HCT116 (cell line): ENCODE results near the gene SLCO4C1. TPM values are rescaled to one million over a fixed set of nuclear protein-coding genes. Genes with fewer than 3 reads are reported as not detected.

ENCODE experiments used
- ATAC-seq: fragments of 200-7000 bp; cut with Tn5 transposase; 2 replicates; pipeline ENCODE4 v1.9.1; 2020; ENCODE audit warnings: mild to moderate bottlenecking, moderate library complexity
- BruUV-seq: library from RNA; stranded (reverse); fragments of 400-500 nt; replicated peaks from 2 replicates; lab custom pipeline; 2021; lab: Mats Ljungman, UMichigan
- CTCF ChIA-PET: fragments of 300-600 bp; sonication (Branson Sonifier 250); formaldehyde crosslinking; loops from one replicate; lab custom pipeline; 2021; ENCODE audit warnings: antibody characterized with exemption; lab: Charles Lee
- POLR2A ChIA-PET: fragments of 300-600, 350-600 bp; sonication (Branson Sonifier 250); formaldehyde crosslinking; loops from one replicate; lab custom pipeline; 2021; ENCODE audit warnings: antibody characterized with exemption; lab: Charles Lee
- RAD21 ChIA-PET, 2 experiments: fragments of 300-600 bp; sonication (Branson Sonifier 250); formaldehyde crosslinking; loops; one replicate each; lab custom pipeline; 2023; ENCODE audit warnings: low total read pairs in 2 of 2; ENCODE audit not compliant: uncharacterized antibody in 2 of 2, unreplicated experiment in 2 of 2, low non-redundant PET in 1 of 2; lab: Charles Lee
- DNase-seq: peaks from one replicate; pipeline ENCODE4 v3.0.0-alpha.2; 2010; ENCODE audit warnings: low read depth, low spot score
- H2AFZ ChIP-seq: fragments of 200-600 bp; shearing (Covaris generic), sonication (generic); 2 replicates; pipeline ENCODE4 v1.6.1; 2017; ENCODE audit warnings: low read depth, mixed run types, mixed read lengths, antibody characterized with exemption, low read length; ENCODE audit not compliant: poor library complexity, severe bottlenecking
- H3K27ac ChIP-seq: 2 replicates; pipeline ENCODE4 v1.5.1; 2012; ENCODE audit warnings: low read depth, low read length
- H3K27me3 ChIP-seq: fragments of 200-600 bp; sonication (generic); 2 replicates; pipeline ENCODE4 v1.6.1; 2016; ENCODE audit warnings: mixed run types, low read length, mixed read lengths; ENCODE audit not compliant: insufficient read depth
- H3K36me3 ChIP-seq, 2 experiments: fragments of 200-500 bp in 1 of 2; fragments of 200-600 bp in 1 of 2; sonication (Bioruptor generic) in 1 of 2; sonication (generic) in 1 of 2; 2 replicates each; pipeline versions ENCODE4 v1.5.1 to v1.6.1; 2014 to 2016; ENCODE audit warnings: low read length in 2 of 2, inconsistent platforms in 1 of 2, mixed read lengths in 1 of 2, mixed run types in 1 of 2; ENCODE audit not compliant: insufficient read depth in 2 of 2, control insufficient read depth in 1 of 2
- H3K4me1 ChIP-seq, 2 experiments: fragments of 200-600 bp in 1 of 2; sonication (generic) in 1 of 2; 2 replicates each; pipeline versions ENCODE4 v1.5.1 to v1.6.1; 2012 to 2017; ENCODE audit warnings: low read length in 2 of 2, inconsistent platforms in 1 of 2, mild to moderate bottlenecking in 1 of 2, mixed read lengths in 1 of 2, mixed run types in 1 of 2, moderate library complexity in 1 of 2; ENCODE audit not compliant: insufficient read depth in 2 of 2, control insufficient read depth in 1 of 2
- H3K4me2 ChIP-seq: fragments of 200-600 bp; sonication (generic); 2 replicates; pipeline ENCODE4 v1.6.1; 2017; ENCODE audit warnings: mixed run types, low read length, mixed read lengths
- H3K4me3 ChIP-seq, 2 experiments: fragments of 200-600 bp in 1 of 2; sonication (generic) in 1 of 2; replicated peaks in 1 of 2; 2 replicates each; pipeline ENCODE4 v1.5.1; 2011 to 2016; ENCODE audit warnings: low read length in 2 of 2, control low read depth in 1 of 2, low read depth in 1 of 2, mild to moderate bottlenecking in 1 of 2, mixed read lengths in 1 of 2, mixed run types in 1 of 2
- H3K79me2 ChIP-seq: fragments of 200-600 bp; sonication (generic); 2 replicates; pipeline ENCODE4 v1.6.1; 2017; ENCODE audit warnings: mild to moderate bottlenecking, mixed run types, low read length, moderate library complexity, mixed read lengths; ENCODE audit not compliant: insufficient read depth
- H3K9ac ChIP-seq: fragments of 200-600 bp; sonication (generic); 2 replicates; pipeline ENCODE4 v1.6.1; 2016; ENCODE audit warnings: low read length, mixed read lengths
- H3K9me2 ChIP-seq: fragments of 200-600 bp; sonication (generic), shearing (Covaris generic); 2 replicates; pipeline ENCODE4 v1.6.1; 2017; ENCODE audit warnings: mixed run types, mild to moderate bottlenecking, moderate library complexity; ENCODE audit not compliant: insufficient read depth
- H3K9me3 ChIP-seq, 2 experiments: fragments of 200-500 bp in 1 of 2; fragments of 200-600 bp in 1 of 2; sonication (Bioruptor generic) in 1 of 2; sonication (generic) in 1 of 2; 2 replicates each; pipeline ENCODE4 v1.6.1; 2014 to 2017; ENCODE audit warnings: low read length in 2 of 2, mixed read lengths in 2 of 2, inconsistent platforms in 1 of 2, low read depth in 1 of 2, mild to moderate bottlenecking in 1 of 2, mixed run types in 1 of 2, moderate library complexity in 1 of 2; ENCODE audit not compliant: control insufficient read depth in 1 of 2, insufficient read depth in 1 of 2
- H4K20me1 ChIP-seq: fragments of 200-600 bp; sonication (generic), shearing (Covaris generic); 2 replicates; pipeline ENCODE4 v1.6.1; 2017; ENCODE audit warnings: mixed run types, mild to moderate bottlenecking, moderate library complexity; ENCODE audit not compliant: insufficient read depth
- CBX3 ChIP-seq: IDR thresholded peaks from 2 replicates; pipeline ENCODE4 v1.6.1; 2012; ENCODE audit warnings: low read depth
- EGR1 ChIP-seq: IDR thresholded peaks from 2 replicates; pipeline ENCODE4 v1.6.1; 2012; ENCODE audit warnings: low read depth
- ELF1 ChIP-seq: IDR thresholded peaks from 2 replicates; pipeline ENCODE4 v1.6.1; 2012; ENCODE audit warnings: low read depth, borderline replicate concordance
- EZH2phosphoT487 ChIP-seq: fragments of 200-600 bp; IDR thresholded peaks from 2 replicates; pipeline ENCODE4 v1.6.1; 2018; ENCODE audit warnings: antibody characterized with exemption, borderline replicate concordance
- FOSL1 ChIP-seq: IDR thresholded peaks from 2 replicates; pipeline ENCODE4 v1.6.1; 2012; ENCODE audit warnings: low read depth
- JUND ChIP-seq: IDR thresholded peaks from 2 replicates; pipeline ENCODE4 v1.6.1; 2012
- MAX ChIP-seq: IDR thresholded peaks from 2 replicates; pipeline ENCODE4 v1.6.1; 2012
- POLR2A ChIP-seq: IDR thresholded peaks from 2 replicates; pipeline ENCODE4 v1.7.0; 2011; ENCODE audit warnings: borderline replicate concordance; ENCODE audit not compliant: insufficient read depth, insufficient read length; ENCODE audit errors: extremely low read depth
- POLR2AphosphoS5 ChIP-seq: IDR thresholded peaks from 2 replicates; pipeline ENCODE4 v1.6.1; 2011; ENCODE audit warnings: mild to moderate bottlenecking, low read depth, low read length, moderate library complexity
- SP1 ChIP-seq: IDR thresholded peaks from 2 replicates; pipeline ENCODE4 v1.6.1; 2012; ENCODE audit warnings: low read depth
- SRF ChIP-seq: IDR thresholded peaks from 2 replicates; pipeline ENCODE4 v1.6.1; 2012; ENCODE audit warnings: low read depth
- YY1 ChIP-seq: IDR thresholded peaks from 2 replicates; pipeline ENCODE4 v1.6.1; 2011; ENCODE audit warnings: low read length, low read depth, moderate library complexity, mild to moderate bottlenecking; ENCODE audit not compliant: insufficient replicate concordance; ENCODE audit errors: extremely low read depth
- intact Hi-C: fragments of 100-400 bp; cut with micrococcal nuclease; formaldehyde crosslinking; loops from 2 replicates; pipeline ENCODE4 v1.10.0; 2022
- total RNA-seq: library from RNA; stranded (reverse); gene quantifications from one replicate; pipeline ENCODE4 v1.2.1, GENCODE V29; 2021; ENCODE audit not compliant: unreplicated experiment
- TF ChIP-seq, protein P1 (sequence below), 3 experiments: fragments of 200-600 bp in 1 of 3; sonication (generic) in 1 of 3; IDR thresholded peaks in 2 of 3; conservative IDR thresholded peaks in 1 of 3; 2 replicates each; pipeline ENCODE4 v1.5.1; 2012 to 2017; ENCODE audit warnings: low read depth in 2 of 3, low read length in 2 of 3, antibody characterized with exemption in 1 of 3, borderline replicate concordance in 1 of 3, control low read depth in 1 of 3, mild to moderate bottlenecking in 1 of 3, mixed read lengths in 1 of 3, mixed run types in 1 of 3, moderate library complexity in 1 of 3; ENCODE audit not compliant: insufficient read depth in 1 of 3
- TF ChIP-seq, protein P2 (sequence below): IDR thresholded peaks from 2 replicates; pipeline ENCODE4 v1.6.1; 2012; ENCODE audit warnings: low read depth
- TF ChIP-seq, protein P3 (sequence below): IDR thresholded peaks from 2 replicates; pipeline ENCODE4 v1.6.1; 2012

SLCO4C1 gene
- total RNA-seq, 1 experiment from 2014 or later = 0.12 TPM

GRCh38 chr5:102241809-102242421 lies 54.2 kb downstream of the SLCO4C1 start:
- ChIA-PET CTCF (no interaction called here), POLR2A (no interaction called here), RAD21 (no interaction called here)
- no peaks in the 10 kb centered on the region for H3K9me3 ChIP-seq
- TF ChIP-seq SP1 (no peak), EZH2phosphoT487 (no peak), YY1 (no peak), JUND (no peak), POLR2AphosphoS5 (no peak), MAX (no peak), FOSL1 (no peak), EGR1 (no peak), SRF (no peak), POLR2A (no peak), ELF1 (no peak), CBX3 (no peak)
- TF ChIP-seq, protein P1, sequence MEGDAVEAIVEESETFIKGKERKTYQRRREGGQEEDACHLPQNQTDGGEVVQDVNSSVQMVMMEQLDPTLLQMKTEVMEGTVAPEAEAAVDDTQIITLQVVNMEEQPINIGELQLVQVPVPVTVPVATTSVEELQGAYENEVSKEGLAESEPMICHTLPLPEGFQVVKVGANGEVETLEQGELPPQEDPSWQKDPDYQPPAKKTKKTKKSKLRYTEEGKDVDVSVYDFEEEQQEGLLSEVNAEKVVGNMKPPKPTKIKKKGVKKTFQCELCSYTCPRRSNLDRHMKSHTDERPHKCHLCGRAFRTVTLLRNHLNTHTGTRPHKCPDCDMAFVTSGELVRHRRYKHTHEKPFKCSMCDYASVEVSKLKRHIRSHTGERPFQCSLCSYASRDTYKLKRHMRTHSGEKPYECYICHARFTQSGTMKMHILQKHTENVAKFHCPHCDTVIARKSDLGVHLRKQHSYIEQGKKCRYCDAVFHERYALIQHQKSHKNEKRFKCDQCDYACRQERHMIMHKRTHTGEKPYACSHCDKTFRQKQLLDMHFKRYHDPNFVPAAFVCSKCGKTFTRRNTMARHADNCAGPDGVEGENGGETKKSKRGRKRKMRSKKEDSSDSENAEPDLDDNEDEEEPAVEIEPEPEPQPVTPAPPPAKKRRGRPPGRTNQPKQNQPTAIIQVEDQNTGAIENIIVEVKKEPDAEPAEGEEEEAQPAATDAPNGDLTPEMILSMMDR (IDR thresholded peaks at IDR 0.05 in 2 of 3, conservative IDR thresholded peaks at IDR 0.05 in 1 of 3; ENCODE audit: borderline replicate concordance in 1 of 3, insufficient read depth in 1 of 3, low read depth in 2 of 3, low read length in 2 of 3) = no peak
- TF ChIP-seq, protein P2, sequence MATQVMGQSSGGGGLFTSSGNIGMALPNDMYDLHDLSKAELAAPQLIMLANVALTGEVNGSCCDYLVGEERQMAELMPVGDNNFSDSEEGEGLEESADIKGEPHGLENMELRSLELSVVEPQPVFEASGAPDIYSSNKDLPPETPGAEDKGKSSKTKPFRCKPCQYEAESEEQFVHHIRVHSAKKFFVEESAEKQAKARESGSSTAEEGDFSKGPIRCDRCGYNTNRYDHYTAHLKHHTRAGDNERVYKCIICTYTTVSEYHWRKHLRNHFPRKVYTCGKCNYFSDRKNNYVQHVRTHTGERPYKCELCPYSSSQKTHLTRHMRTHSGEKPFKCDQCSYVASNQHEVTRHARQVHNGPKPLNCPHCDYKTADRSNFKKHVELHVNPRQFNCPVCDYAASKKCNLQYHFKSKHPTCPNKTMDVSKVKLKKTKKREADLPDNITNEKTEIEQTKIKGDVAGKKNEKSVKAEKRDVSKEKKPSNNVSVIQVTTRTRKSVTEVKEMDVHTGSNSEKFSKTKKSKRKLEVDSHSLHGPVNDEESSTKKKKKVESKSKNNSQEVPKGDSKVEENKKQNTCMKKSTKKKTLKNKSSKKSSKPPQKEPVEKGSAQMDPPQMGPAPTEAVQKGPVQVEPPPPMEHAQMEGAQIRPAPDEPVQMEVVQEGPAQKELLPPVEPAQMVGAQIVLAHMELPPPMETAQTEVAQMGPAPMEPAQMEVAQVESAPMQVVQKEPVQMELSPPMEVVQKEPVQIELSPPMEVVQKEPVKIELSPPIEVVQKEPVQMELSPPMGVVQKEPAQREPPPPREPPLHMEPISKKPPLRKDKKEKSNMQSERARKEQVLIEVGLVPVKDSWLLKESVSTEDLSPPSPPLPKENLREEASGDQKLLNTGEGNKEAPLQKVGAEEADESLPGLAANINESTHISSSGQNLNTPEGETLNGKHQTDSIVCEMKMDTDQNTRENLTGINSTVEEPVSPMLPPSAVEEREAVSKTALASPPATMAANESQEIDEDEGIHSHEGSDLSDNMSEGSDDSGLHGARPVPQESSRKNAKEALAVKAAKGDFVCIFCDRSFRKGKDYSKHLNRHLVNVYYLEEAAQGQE = no peak
- TF ChIP-seq, protein P3, sequence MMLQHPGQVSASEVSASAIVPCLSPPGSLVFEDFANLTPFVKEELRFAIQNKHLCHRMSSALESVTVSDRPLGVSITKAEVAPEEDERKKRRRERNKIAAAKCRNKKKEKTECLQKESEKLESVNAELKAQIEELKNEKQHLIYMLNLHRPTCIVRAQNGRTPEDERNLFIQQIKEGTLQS = no peak
- no peak overlapping the region for H2AFZ ChIP-seq
- H3K4me3 ChIP-seq = no peak overlapping the region
- DNase-seq = no peak
- no peaks in the 10 kb centered on the region for H3K36me3 ChIP-seq
- no peaks in the 10 kb centered on the region for H3K79me2 ChIP-seq
- H4K20me1 ChIP-seq = no peaks in the 10 kb centered on the region
- H3K4me2 ChIP-seq = no peak overlapping the region
- no peaks in the 10 kb centered on the region for H3K27me3 ChIP-seq
- no TSS peak for BruUV-seq
- no peak overlapping the region for H3K27ac ChIP-seq
- H3K9me2 ChIP-seq = no peaks in the 10 kb centered on the region
- H3K4me1 ChIP-seq = no peaks in the 10 kb centered on the region
- intact Hi-C loops = no loop called here
- ATAC-seq = no peak
- no peak overlapping the region for H3K9ac ChIP-seq
